Measurements from ENCODE around the gene UBXN7.

Gene UBXN7

DNA sequence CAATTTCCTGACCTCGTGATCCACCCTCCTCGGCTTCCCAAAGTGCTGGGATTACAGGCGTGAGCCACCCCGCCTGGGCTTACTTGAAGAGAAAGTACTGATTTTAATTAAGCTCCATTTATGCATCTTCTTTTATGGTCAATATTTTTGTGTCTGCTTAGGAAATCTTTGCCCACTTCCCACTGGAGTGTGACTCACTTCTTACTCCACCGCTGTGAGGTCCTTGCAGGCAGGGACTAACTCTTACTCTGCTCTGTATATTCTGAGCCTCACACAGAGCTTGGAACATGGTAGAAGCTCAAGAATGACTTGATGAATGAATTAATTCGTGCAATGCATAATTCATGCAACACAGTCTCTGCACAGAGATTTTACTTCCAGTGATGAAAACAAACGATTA, 91.1 kb downstream of the UBXN7 start:
- Histone ChIP-seq H3K27ac (ENCODE audit: low read depth in 2 of 2, low read length in 2 of 2) (no peak overlapping the region), H3K36me3 (ENCODE audit: control insufficient read depth in 2 of 2, insufficient read depth in 2 of 2, low read length in 2 of 2) (no peaks in the 10 kb centered on the region), H3K9me3 (ENCODE audit: control insufficient read depth in 2 of 2, low read length in 2 of 2) (no peaks in the 10 kb centered on the region), H3K4me1 (ENCODE audit: control insufficient read depth in 2 of 2, insufficient read depth in 2 of 2, low read length in 2 of 2) (no peaks in the 10 kb centered on the region), H3K9ac (ENCODE audit: low read depth in 1 of 2, low read length in 2 of 2) (no peak overlapping the region), H3K4me3 (ENCODE audit: low read length in 2 of 2) (no peak overlapping the region), H3K27me3 (ENCODE audit: control insufficient read depth in 2 of 2, insufficient read depth in 2 of 2, low read length in 2 of 2) (peaks cover 0 to 3% of the 10 kb centered on the region in 2 donors)

DNA sequence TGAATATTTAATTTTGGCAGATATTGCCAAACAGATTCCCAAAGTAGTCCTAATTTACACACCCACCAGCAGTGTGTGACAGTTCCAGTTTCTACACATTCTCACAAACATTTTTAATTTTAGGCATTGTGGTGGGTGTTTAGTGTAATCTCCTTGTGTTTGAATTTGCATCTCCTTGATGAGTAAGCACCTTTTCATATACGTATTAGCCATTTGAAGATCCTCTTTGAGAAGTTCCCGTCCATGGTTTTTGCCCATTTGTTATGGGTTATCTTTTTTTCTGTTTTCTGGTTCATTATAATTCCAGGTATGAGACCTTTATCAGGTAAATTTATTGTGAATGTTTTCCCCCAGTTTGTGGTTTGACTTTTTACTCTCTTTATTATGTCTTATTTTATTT, 91.8 kb downstream of the UBXN7 start:
- Histone ChIP-seq H3K4me1 (ENCODE audit: control insufficient read depth in 2 of 2, insufficient read depth in 2 of 2, low read length in 2 of 2) (no peaks in the 10 kb centered on the region), H3K9me3 (ENCODE audit: control insufficient read depth in 2 of 2, low read length in 2 of 2) (no peaks in the 10 kb centered on the region), H3K4me3 (ENCODE audit: low read length in 2 of 2) (no peak overlapping the region), H3K27me3 (ENCODE audit: control insufficient read depth in 2 of 2, insufficient read depth in 2 of 2, low read length in 2 of 2) (peaks cover 0 to 3% of the 10 kb centered on the region in 2 donors), H3K36me3 (ENCODE audit: control insufficient read depth in 2 of 2, insufficient read depth in 2 of 2, low read length in 2 of 2) (no peaks in the 10 kb centered on the region), H3K27ac (ENCODE audit: low read depth in 2 of 2, low read length in 2 of 2) (no peak overlapping the region), H3K9ac (ENCODE audit: low read depth in 1 of 2, low read length in 2 of 2) (no peak overlapping the region)

DNA sequence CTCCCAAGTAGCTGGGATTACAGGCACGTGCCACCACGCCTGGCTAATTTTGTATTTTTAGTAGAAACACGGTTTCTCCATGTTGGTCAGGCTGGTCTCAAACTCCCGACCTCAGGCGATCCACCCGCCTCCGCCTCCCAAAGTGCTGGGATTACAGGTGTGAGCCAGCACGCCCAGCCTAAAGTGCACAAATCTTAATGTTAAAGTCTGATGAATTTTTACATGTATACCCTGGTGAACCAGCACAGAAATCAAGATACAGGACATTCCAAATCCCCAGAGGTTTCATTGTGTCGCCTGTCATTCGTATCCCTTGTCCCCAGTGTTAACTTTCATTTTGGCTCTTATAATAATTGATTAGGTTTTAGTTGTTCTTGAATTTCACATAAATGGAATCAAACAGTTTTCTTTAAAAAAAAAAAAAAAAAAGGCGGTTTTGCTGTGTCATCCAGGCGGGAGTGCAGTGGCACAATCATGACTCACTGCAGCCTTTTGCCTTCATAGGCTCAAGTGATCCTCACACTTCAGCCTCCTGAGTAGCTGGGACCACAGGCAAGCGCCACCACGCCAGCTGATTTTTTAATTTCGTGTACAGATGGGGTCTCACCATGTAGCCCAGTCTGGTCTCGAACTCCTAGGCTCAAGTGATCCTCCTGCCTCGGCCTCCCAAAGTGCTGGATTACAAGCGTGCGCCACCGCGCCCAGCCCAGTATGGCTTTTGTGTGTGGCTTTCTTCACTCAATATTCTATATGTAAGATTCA, 92.6 kb downstream of the UBXN7 start:
- H3K36me3 ChIP-seq (ENCODE audit: control insufficient read depth in 2 of 2, insufficient read depth in 2 of 2, low read length in 2 of 2) = no peaks in the 10 kb centered on the region
- H3K4me1 ChIP-seq (ENCODE audit: control insufficient read depth in 2 of 2, insufficient read depth in 2 of 2, low read length in 2 of 2) = no peaks in the 10 kb centered on the region
- peaks cover 0 to 3% of the 10 kb centered on the region in 2 donors for H3K27me3 ChIP-seq (ENCODE audit: control insufficient read depth in 2 of 2, insufficient read depth in 2 of 2, low read length in 2 of 2)
- no peak overlapping the region for H3K9ac ChIP-seq (ENCODE audit: low read depth in 1 of 2, low read length in 2 of 2)
- no peak overlapping the region for H3K27ac ChIP-seq (ENCODE audit: low read depth in 2 of 2, low read length in 2 of 2)
- no peak overlapping the region for H3K4me3 ChIP-seq (ENCODE audit: low read length in 2 of 2)
- H3K9me3 ChIP-seq (ENCODE audit: control insufficient read depth in 2 of 2, low read length in 2 of 2) = no peaks in the 10 kb centered on the region

DNA sequence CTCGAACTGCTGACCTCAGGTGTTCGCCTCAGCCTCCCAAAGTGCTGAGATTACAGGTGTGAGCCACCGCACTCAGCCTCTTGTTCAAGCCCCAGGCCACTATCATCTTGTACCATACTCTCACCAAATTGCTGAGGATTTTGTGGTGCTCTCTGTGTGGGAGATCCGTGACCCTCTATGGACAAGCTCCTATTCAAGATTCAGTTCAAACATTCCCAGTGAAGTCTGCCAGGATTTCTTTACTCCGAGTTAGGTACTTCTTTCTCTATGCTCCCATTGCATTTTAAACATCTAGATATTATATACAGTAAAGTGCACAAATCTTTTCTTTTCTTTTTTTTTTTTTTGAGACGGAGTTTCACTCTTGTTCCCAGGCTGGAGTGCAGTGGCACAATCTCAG, 93.2 kb downstream of the UBXN7 start:
- H3K9ac ChIP-seq (ENCODE audit: low read depth in 1 of 2, low read length in 2 of 2) = no peak overlapping the region
- H3K27ac ChIP-seq (ENCODE audit: low read depth in 2 of 2, low read length in 2 of 2) = no peak overlapping the region
- peaks cover 0 to 3% of the 10 kb centered on the region in 2 donors for H3K27me3 ChIP-seq (ENCODE audit: control insufficient read depth in 2 of 2, insufficient read depth in 2 of 2, low read length in 2 of 2)
- no peak overlapping the region for H3K4me3 ChIP-seq (ENCODE audit: low read length in 2 of 2)
- H3K9me3 ChIP-seq (ENCODE audit: control insufficient read depth in 2 of 2, low read length in 2 of 2) = no peaks in the 10 kb centered on the region
- no peaks in the 10 kb centered on the region for H3K4me1 ChIP-seq (ENCODE audit: control insufficient read depth in 2 of 2, insufficient read depth in 2 of 2, low read length in 2 of 2)
- H3K36me3 ChIP-seq (ENCODE audit: control insufficient read depth in 2 of 2, insufficient read depth in 2 of 2, low read length in 2 of 2) = no peaks in the 10 kb centered on the region

DNA sequence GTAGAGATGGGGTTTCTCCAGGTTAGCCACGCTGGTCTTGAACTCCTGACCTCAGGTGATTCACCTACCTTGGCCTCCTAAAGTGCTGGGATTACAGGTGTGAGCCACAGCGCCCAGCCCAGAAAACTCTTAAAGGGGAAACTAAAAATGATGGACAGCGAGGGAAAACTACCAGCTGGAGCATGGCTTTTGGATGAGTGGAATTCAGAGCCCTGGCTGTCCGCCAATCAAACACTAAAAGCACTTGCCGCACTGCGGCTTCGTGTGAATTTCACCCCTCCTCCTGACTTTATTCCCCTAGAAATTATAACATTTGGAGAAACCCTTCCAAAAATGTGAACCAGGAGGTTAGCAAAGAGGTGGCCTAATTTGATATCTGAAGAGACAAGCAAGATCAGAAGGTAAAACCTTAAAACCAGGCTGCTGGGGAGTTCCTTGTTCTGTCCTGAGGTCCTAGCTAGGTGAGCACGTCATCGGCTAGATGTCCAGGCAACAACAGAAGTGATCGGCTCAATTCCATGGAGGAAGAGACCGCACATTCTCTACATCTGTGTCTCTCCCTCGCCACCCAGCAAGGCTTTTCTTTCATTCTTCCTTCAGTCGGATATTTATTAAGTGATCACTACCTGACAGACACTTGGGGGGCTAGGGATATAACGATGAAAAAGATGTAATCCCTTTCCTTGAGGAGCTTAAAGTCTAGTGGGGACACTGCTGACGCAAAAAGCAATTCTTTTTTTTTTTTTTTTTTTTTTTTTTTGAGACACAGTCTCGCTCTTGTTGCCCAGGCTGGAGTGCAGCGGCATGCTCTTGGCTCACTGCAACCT, 95.7 kb downstream of the UBXN7 start:
- Histone ChIP-seq H3K4me3 (ENCODE audit: low read length in 2 of 2) (no peak overlapping the region), H3K9me3 (ENCODE audit: control insufficient read depth in 2 of 2, low read length in 2 of 2) (no peaks in the 10 kb centered on the region), H3K4me1 (ENCODE audit: control insufficient read depth in 2 of 2, insufficient read depth in 2 of 2, low read length in 2 of 2) (no peaks in the 10 kb centered on the region), H3K9ac (ENCODE audit: low read depth in 1 of 2, low read length in 2 of 2) (no peak overlapping the region), H3K36me3 (ENCODE audit: control insufficient read depth in 2 of 2, insufficient read depth in 2 of 2, low read length in 2 of 2) (no peaks in the 10 kb centered on the region), H3K27me3 (ENCODE audit: control insufficient read depth in 2 of 2, insufficient read depth in 2 of 2, low read length in 2 of 2) (peaks cover 3% of the 10 kb centered on the region in 2 donors), H3K27ac (ENCODE audit: low read depth in 2 of 2, low read length in 2 of 2) (no peak overlapping the region)

DNA sequence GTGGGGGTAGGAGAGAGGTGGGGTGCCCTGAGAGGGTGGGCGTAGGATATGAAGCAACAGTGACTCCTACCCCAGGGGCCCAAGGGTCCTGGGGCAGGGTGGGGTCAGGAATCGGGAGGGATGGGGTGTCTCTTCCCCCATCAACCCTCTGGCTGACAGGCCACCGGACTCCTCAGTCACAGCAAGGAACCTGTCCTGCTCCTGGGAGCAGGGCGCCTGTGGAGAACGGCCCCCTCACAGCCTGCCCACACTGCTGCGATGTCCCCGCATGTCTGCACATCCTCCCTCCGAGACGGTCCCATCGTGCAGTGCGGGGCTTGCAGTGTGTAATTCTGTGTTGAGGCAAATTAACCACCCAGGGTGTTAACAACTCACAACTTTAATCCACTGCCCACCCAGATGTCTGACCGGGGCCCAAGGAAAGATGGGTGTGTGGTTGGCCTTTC, 96.7 kb downstream of the UBXN7 start:
- Histone ChIP-seq H3K36me3 (ENCODE audit: control insufficient read depth in 2 of 2, insufficient read depth in 2 of 2, low read length in 2 of 2) (no peaks in the 10 kb centered on the region), H3K4me3 (ENCODE audit: low read length in 2 of 2) (no peak overlapping the region), H3K27ac (ENCODE audit: low read depth in 2 of 2, low read length in 2 of 2) (no peak overlapping the region), H3K9ac (ENCODE audit: low read depth in 1 of 2, low read length in 2 of 2) (no peak overlapping the region), H3K27me3 (ENCODE audit: control insufficient read depth in 2 of 2, insufficient read depth in 2 of 2, low read length in 2 of 2) (peaks cover 3% of the 10 kb centered on the region in 2 donors), H3K9me3 (ENCODE audit: control insufficient read depth in 2 of 2, low read length in 2 of 2) (no peaks in the 10 kb centered on the region), H3K4me1 (ENCODE audit: control insufficient read depth in 2 of 2, insufficient read depth in 2 of 2, low read length in 2 of 2) (no peaks in the 10 kb centered on the region)

DNA sequence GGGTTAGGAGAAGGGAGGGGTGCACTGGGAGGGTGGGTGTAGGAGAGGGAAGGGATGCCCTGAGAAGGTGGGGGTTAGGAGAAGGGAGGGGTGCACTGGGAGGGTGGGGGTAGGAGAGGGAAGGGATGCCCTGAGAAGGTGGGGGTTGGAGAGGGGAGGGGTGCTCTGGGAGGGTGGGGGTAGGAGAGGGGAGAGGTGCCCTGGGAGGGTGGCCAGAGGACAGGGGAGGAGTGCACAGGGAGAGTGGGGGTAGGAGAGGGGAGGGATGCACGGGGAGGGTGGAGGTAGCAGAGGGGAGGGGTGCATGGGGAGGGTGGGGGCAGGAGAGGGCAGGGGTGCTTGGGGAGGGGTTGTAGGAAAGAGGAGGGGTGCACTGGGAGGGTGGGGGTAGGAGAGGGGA, 97.2 kb downstream of the UBXN7 start:
- Histone ChIP-seq H3K27me3 (ENCODE audit: control insufficient read depth in 2 of 2, insufficient read depth in 2 of 2, low read length in 2 of 2) (peaks cover 3% of the 10 kb centered on the region in 2 donors), H3K9ac (ENCODE audit: low read depth in 1 of 2, low read length in 2 of 2) (no peak overlapping the region), H3K4me3 (ENCODE audit: low read length in 2 of 2) (no peak overlapping the region)

DNA sequence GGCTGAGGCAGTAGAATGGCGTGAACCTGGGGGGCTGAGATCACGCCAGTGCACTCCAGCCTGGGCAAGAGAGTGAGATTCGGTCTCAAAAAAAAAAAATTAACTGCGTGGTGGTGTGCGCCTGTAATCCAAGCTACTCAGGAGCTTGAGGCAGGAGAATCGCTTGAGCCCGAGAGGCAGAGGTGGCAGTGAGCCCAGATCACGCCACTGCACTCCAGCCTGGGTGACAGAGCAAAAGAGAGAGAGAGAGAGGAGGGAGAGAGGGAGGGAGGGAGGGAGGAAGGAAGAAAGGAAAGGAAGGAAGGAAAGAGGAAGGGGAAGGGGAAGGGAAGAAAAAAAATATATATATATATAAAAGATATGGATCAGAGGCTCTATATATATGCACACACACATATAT, 100.1 kb downstream of the UBXN7 start:
- H3K27ac ChIP-seq (ENCODE audit: low read depth in 2 of 2, low read length in 2 of 2) = no peak overlapping the region
- H3K9me3 ChIP-seq (ENCODE audit: control insufficient read depth in 2 of 2, low read length in 2 of 2) = no peaks in the 10 kb centered on the region
- peaks cover 0 to 8% of the 10 kb centered on the region in 2 donors for H3K27me3 ChIP-seq (ENCODE audit: control insufficient read depth in 2 of 2, insufficient read depth in 2 of 2, low read length in 2 of 2)
- H3K4me3 ChIP-seq (ENCODE audit: low read length in 2 of 2) = no peak overlapping the region
- H3K9ac ChIP-seq (ENCODE audit: low read depth in 1 of 2, low read length in 2 of 2) = no peak overlapping the region
- no peaks in the 10 kb centered on the region for H3K4me1 ChIP-seq (ENCODE audit: control insufficient read depth in 2 of 2, insufficient read depth in 2 of 2, low read length in 2 of 2)
- no peaks in the 10 kb centered on the region for H3K36me3 ChIP-seq (ENCODE audit: control insufficient read depth in 2 of 2, insufficient read depth in 2 of 2, low read length in 2 of 2)

More for the DNA sequence above, 97.2 kb downstream of the UBXN7 start:
- H3K9me3 ChIP-seq (ENCODE audit: control insufficient read depth in 2 of 2, low read length in 2 of 2) = no peaks in the 10 kb centered on the region
- no peaks in the 10 kb centered on the region for H3K4me1 ChIP-seq (ENCODE audit: control insufficient read depth in 2 of 2, insufficient read depth in 2 of 2, low read length in 2 of 2)
- H3K36me3 ChIP-seq (ENCODE audit: control insufficient read depth in 2 of 2, insufficient read depth in 2 of 2, low read length in 2 of 2) = no peaks in the 10 kb centered on the region
- H3K27ac ChIP-seq (ENCODE audit: low read depth in 2 of 2, low read length in 2 of 2) = no peak overlapping the region

DNA sequence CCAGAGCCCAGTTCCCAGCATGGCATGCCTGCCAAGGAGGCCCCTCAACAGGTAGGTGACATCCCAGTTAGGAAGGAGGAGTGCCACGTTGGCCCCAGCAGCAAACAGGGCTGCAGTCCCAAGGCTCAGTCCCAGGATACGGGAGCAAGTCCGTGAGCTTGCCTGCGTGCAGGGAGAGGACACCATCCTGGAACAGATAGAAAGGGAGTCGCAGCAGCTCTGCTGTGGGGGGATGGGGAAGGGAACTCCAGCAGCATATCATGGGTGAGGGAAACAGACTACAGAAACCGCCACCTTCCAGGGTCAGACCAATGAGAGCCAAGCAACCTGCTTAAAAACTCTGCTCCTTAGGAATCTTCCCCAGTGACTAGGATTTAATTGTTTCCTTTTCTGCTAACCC, 104.8 kb downstream of the UBXN7 start:
- H3K27ac ChIP-seq (ENCODE audit: low read depth in 2 of 2, low read length in 2 of 2) = no peak overlapping the region
- peaks cover 0 to 5% of the 10 kb centered on the region in 2 donors for H3K27me3 ChIP-seq (ENCODE audit: control insufficient read depth in 2 of 2, insufficient read depth in 2 of 2, low read length in 2 of 2)
- no peaks in the 10 kb centered on the region for H3K9me3 ChIP-seq (ENCODE audit: control insufficient read depth in 2 of 2, low read length in 2 of 2)
- H3K9ac ChIP-seq (ENCODE audit: low read depth in 1 of 2, low read length in 2 of 2) = no peak overlapping the region
- H3K36me3 ChIP-seq (ENCODE audit: control insufficient read depth in 2 of 2, insufficient read depth in 2 of 2, low read length in 2 of 2) = no peaks in the 10 kb centered on the region
- no peaks in the 10 kb centered on the region for H3K4me1 ChIP-seq (ENCODE audit: control insufficient read depth in 2 of 2, insufficient read depth in 2 of 2, low read length in 2 of 2)
- no peak overlapping the region for H3K4me3 ChIP-seq (ENCODE audit: low read length in 2 of 2)

DNA sequence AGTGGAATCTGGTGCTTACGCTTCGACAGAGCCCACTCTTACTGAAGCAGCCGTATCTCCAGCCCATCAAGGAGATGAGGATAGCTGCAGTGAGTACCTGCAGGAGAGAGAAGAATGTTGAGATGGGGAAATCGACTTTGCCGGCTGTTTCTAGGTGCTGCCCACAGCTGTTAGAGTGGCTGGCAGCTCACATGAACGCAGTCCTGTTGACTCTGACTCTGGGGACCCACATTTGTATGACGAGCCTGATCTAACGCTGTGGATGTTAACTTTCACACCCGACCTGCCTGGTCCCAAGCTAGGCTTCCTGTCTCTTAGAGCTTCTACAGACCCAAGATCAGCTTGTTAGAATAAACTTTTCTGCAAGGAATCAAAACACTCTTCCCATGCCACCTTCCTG, 105.3 kb downstream of the UBXN7 start:
- H3K9ac ChIP-seq (ENCODE audit: low read depth in 1 of 2, low read length in 2 of 2) = no peak overlapping the region
- H3K4me1 ChIP-seq (ENCODE audit: control insufficient read depth in 2 of 2, insufficient read depth in 2 of 2, low read length in 2 of 2) = no peaks in the 10 kb centered on the region
- peaks cover 0 to 5% of the 10 kb centered on the region in 2 donors for H3K27me3 ChIP-seq (ENCODE audit: control insufficient read depth in 2 of 2, insufficient read depth in 2 of 2, low read length in 2 of 2)
- H3K27ac ChIP-seq (ENCODE audit: low read depth in 2 of 2, low read length in 2 of 2) = no peak overlapping the region
- H3K4me3 ChIP-seq (ENCODE audit: low read length in 2 of 2) = no peak overlapping the region
- no peaks in the 10 kb centered on the region for H3K36me3 ChIP-seq (ENCODE audit: control insufficient read depth in 2 of 2, insufficient read depth in 2 of 2, low read length in 2 of 2)
- no peaks in the 10 kb centered on the region for H3K9me3 ChIP-seq (ENCODE audit: control insufficient read depth in 2 of 2, low read length in 2 of 2)

Measured in mucosa of rectum (tissue), 2 donors.